H9 (cell line): ENCODE data around the gene CERK. TPM values are rescaled to one million over a fixed set of nuclear protein-coding genes. Genes with fewer than 3 reads are reported as not detected.

Source experiments
- DNase-seq: peaks from one replicate; pipeline ENCODE4 v3.0.0-alpha.2; 2017
- H2AFZ ChIP-seq: one replicate; pipeline ENCODE4 v1.6.1; 2013; ENCODE audit warnings: mild to moderate bottlenecking, low read length, control low read depth, moderate library complexity
- H2AK5ac ChIP-seq: 2 replicates; pipeline ENCODE4 v1.6.1; 2013; ENCODE audit warnings: low read length, control low read depth, mixed read lengths; ENCODE audit not compliant: insufficient read length
- H2BK120ac ChIP-seq: one replicate; pipeline ENCODE4 v1.6.1; 2013; ENCODE audit warnings: low read depth, mild to moderate bottlenecking, low read length, control low read depth, inconsistent platforms; ENCODE audit not compliant: poor library complexity, severe bottlenecking
- H2BK12ac ChIP-seq: 2 replicates; pipeline ENCODE4 v1.6.1; 2013; ENCODE audit warnings: low read length, control low read depth, mixed read lengths, low read depth; ENCODE audit not compliant: insufficient read length
- H2BK15ac ChIP-seq: 2 replicates; pipeline ENCODE4 v1.6.1; 2013; ENCODE audit warnings: low read depth, low read length, control low read depth
- H2BK20ac ChIP-seq: one replicate; pipeline ENCODE4 v1.6.1; 2013; ENCODE audit warnings: low read depth, mild to moderate bottlenecking, low read length, control low read depth, inconsistent platforms; ENCODE audit not compliant: poor library complexity, severe bottlenecking
- H2BK5ac ChIP-seq: 2 replicates; pipeline ENCODE4 v1.6.1; 2013; ENCODE audit warnings: low read length, control low read depth, mixed read lengths; ENCODE audit not compliant: insufficient read length
- H3K14ac ChIP-seq: 2 replicates; pipeline ENCODE4 v1.6.1; 2013; ENCODE audit warnings: low read length, control low read depth; ENCODE audit not compliant: insufficient read depth
- H3K18ac ChIP-seq: 2 replicates; pipeline ENCODE4 v1.6.1; 2013; ENCODE audit warnings: low read depth, mild to moderate bottlenecking, mixed read lengths, low read length, control low read depth; ENCODE audit not compliant: insufficient read length
- H3K23ac ChIP-seq: 2 replicates; pipeline ENCODE4 v1.6.1; 2013; ENCODE audit warnings: low read length, control low read depth, mixed read lengths, low read depth; ENCODE audit not compliant: insufficient read length
- H3K23me2 ChIP-seq: 2 replicates; pipeline ENCODE4 v1.6.1; 2013; ENCODE audit warnings: low read depth, mild to moderate bottlenecking, mixed read lengths, low read length, control low read depth; ENCODE audit not compliant: insufficient read length, poor library complexity, severe bottlenecking
- H3K27ac ChIP-seq: 2 replicates; pipeline ENCODE4 v1.5.1; 2013; ENCODE audit warnings: low read length, control low read depth, mixed read lengths, low read depth; ENCODE audit not compliant: insufficient read length
- H3K27me3 ChIP-seq: 2 replicates; pipeline ENCODE4 v1.6.1; 2013; ENCODE audit warnings: low read length, control low read depth, inconsistent platforms; ENCODE audit not compliant: insufficient read depth
- H3K4ac ChIP-seq: 2 replicates; pipeline ENCODE4 v1.6.1; 2013; ENCODE audit warnings: low read depth, mild to moderate bottlenecking, control low read depth, inconsistent platforms, low read length, moderate library complexity
- H3K4me1 ChIP-seq: 2 replicates; pipeline ENCODE4 v1.6.1; 2013; ENCODE audit warnings: low read length, control low read depth, inconsistent platforms; ENCODE audit not compliant: insufficient read depth
- H3K4me2 ChIP-seq: 2 replicates; pipeline ENCODE4 v1.6.1; 2013; ENCODE audit warnings: low read length, control low read depth, mixed read lengths; ENCODE audit not compliant: insufficient read length, insufficient read depth
- H3K56ac ChIP-seq: 2 replicates; pipeline ENCODE4 v1.6.1; 2013; ENCODE audit warnings: low read depth, mild to moderate bottlenecking, mixed read lengths, low read length, control low read depth; ENCODE audit not compliant: insufficient read length
- H3K79me1 ChIP-seq: 2 replicates; pipeline ENCODE4 v1.6.1; 2013; ENCODE audit warnings: low read depth, mild to moderate bottlenecking, moderate library complexity, low read length, control low read depth, inconsistent platforms; ENCODE audit not compliant: insufficient read depth, poor library complexity, severe bottlenecking
- H3K79me2 ChIP-seq: 2 replicates; pipeline ENCODE4 v1.6.1; 2013; ENCODE audit warnings: low read length, control low read depth, inconsistent platforms; ENCODE audit not compliant: insufficient read depth
- H3K9ac ChIP-seq: 2 replicates; pipeline ENCODE4 v1.6.1; 2013; ENCODE audit warnings: low read length, control low read depth, mixed read lengths; ENCODE audit not compliant: insufficient read length; ENCODE audit errors: extremely low read depth
- H3K9me3 ChIP-seq: one replicate; pipeline ENCODE4 v1.6.1; 2013; ENCODE audit warnings: low read depth, low read length, inconsistent platforms; ENCODE audit not compliant: control insufficient read depth
- H3T11ph ChIP-seq: one replicate; pipeline ENCODE4 v1.6.1; 2013; ENCODE audit warnings: mild to moderate bottlenecking, low read length, control low read depth, inconsistent platforms
- H4K20me1 ChIP-seq: one replicate; pipeline ENCODE4 v1.6.1; 2013; ENCODE audit not compliant: control insufficient read depth, insufficient read length, insufficient read depth
- H4K5ac ChIP-seq: 2 replicates; pipeline ENCODE4 v1.6.1; 2013; ENCODE audit warnings: low read depth, mild to moderate bottlenecking, mixed read lengths, low read length, control low read depth; ENCODE audit not compliant: insufficient read length
- H4K8ac ChIP-seq: replicated peaks from 2 replicates; pipeline ENCODE4 v1.6.1; 2013; ENCODE audit warnings: low read length, control low read depth, mixed read lengths, low read depth; ENCODE audit not compliant: insufficient read length
- H4K91ac ChIP-seq: 2 replicates; pipeline ENCODE4 v1.6.1; 2013; ENCODE audit warnings: low read depth, mild to moderate bottlenecking, moderate library complexity, mixed read lengths, low read length, control low read depth; ENCODE audit not compliant: insufficient read length
- H3K27ac Mint-ChIP-seq, 3 experiments: 2 replicates in 2 of 3; 3 replicates in 1 of 3; pipeline ENCODE4 v1.8.0; 2020 to 2021; ENCODE audit warnings: mixed read lengths in 3 of 3, mild to moderate bottlenecking in 1 of 3, moderate library complexity in 1 of 3
- H3K27me3 Mint-ChIP-seq: 2 replicates; pipeline ENCODE4 v1.8.0; 2021; ENCODE audit warnings: low read depth, mild to moderate bottlenecking, moderate library complexity, mixed read lengths
- H3K36me3 Mint-ChIP-seq, 3 experiments: 2 replicates in 2 of 3; 3 replicates in 1 of 3; pipeline ENCODE4 v1.8.0; 2020 to 2021; ENCODE audit warnings: low read depth in 3 of 3, mixed read lengths in 3 of 3; ENCODE audit not compliant: insufficient read depth in 1 of 3
- H3K4me1 Mint-ChIP-seq, 2 experiments: 2 replicates each; pipeline ENCODE4 v1.8.0; 2020; ENCODE audit warnings: mixed read lengths in 2 of 2
- H3K4me3 Mint-ChIP-seq, 2 experiments: 2 replicates in 1 of 2; 3 replicates in 1 of 2; pipeline ENCODE4 v1.8.0; 2020 to 2021; ENCODE audit warnings: mild to moderate bottlenecking in 2 of 2, mixed read lengths in 2 of 2, moderate library complexity in 1 of 2
- H3K9me3 Mint-ChIP-seq, 2 experiments: 2 replicates in 1 of 2; 3 replicates in 1 of 2; pipeline ENCODE4 v1.8.0; 2020; ENCODE audit warnings: mild to moderate bottlenecking in 2 of 2, mixed read lengths in 2 of 2, moderate library complexity in 1 of 2
- WGBS: extraction: QIAGEN DNeasy Blood & Tissue Kit; methylation state at CpG from one replicate; pipeline ENCODE4 v1.1.7; 2013; ENCODE audit warnings: missing lambda C conversion rate, low lambda C conversion rate, mixed read lengths; ENCODE audit not compliant: insufficient read length; ENCODE audit errors: extremely low coverage; 5-methylcytosine and 5-hydroxymethylcytosine counted together
- total RNA-seq: library from RNA; stranded (reverse); gene quantifications from 2 replicates; pipeline ENCODE4 v1.2.1, GENCODE V29; 2021
- TF ChIP-seq, protein P1 (sequence below): fragments of 200-600 bp; sonication (generic); conservative IDR thresholded peaks from 3 replicates; pipeline ENCODE4 v1.8.0; 2021; ENCODE audit warnings: antibody characterized with exemption, mild to moderate bottlenecking

The CERK gene
- total RNA-seq, 1 experiment from 2014 or later = 47.1 TPM

DNA sequence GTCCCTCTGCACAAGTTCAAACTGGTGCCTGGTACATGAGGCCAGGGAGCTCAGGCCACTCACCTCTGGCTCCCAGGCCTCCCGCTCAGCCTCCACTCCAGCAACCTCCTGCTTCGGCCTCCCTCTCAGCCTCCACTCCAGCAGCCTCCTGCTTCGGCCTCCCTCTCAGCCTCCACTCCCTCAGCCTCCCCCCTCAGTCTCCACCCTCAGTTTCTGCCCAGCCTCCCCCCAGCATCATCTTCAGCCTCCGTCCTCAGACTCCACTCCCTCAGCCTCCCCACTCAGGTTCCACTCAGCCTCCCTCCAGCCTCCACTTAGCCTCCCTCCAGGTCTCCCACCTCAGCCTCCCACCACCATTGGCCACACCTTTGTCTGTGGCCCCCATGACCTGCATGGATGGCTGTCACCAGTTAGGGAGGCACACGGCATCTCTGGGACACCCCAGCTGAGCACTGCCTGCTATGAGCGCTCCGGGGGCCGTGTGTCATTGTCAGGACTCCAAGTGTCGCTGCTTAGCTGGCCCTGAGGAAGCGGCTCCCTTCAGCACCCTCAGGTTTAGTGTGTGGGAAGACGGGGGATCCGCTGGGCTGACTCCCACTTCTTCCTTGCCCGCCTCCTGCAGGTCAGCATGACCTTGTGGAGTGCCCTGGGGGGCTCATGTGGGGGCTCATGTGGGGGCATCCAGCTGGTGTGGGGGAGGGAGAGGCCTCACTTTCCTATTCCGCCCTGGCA is 78.8 kb downstream of the CERK start:
- Histone ChIP-seq H3K18ac (no peak overlapping the region), H4K8ac (no peak overlapping the region), H3K79me2 (no peaks in the 10 kb centered on the region), H4K5ac (no peak overlapping the region), H3K23ac (no peak overlapping the region), H2AK5ac (no peak overlapping the region), H3K4me2 (no peak overlapping the region), H2BK12ac (no peak overlapping the region), H3K9ac (no peak overlapping the region), H3K23me2 (no peaks in the 10 kb centered on the region), H3K4me1 (no peaks in the 10 kb centered on the region), H2BK120ac (no peak overlapping the region), H2BK15ac (no peak overlapping the region), H3T11ph (no peak overlapping the region), H2AFZ (no peak overlapping the region), H3K56ac (no peak overlapping the region), H3K27me3 (no peaks in the 10 kb centered on the region), H2BK5ac (no peak overlapping the region), H3K4ac (no peak overlapping the region), H3K14ac (no peak overlapping the region), H3K9me3 (no peaks in the 10 kb centered on the region), H3K79me1 (no peaks in the 10 kb centered on the region), H4K91ac (no peak overlapping the region), H3K27ac (no peak overlapping the region), H4K20me1 (no peaks in the 10 kb centered on the region), H2BK20ac (no peak overlapping the region)
- peaks cover 7 to 12% of the 10 kb centered on the region in 2 experiments for H3K4me1 Mint-ChIP-seq
- DNase-seq = no peak
- no peaks in the 10 kb centered on the region for H3K36me3 Mint-ChIP-seq
- no CpG with 5 or more reads among the region's 14 CpGs for WGBS
- no peak overlapping the region; a peak in 1 of 7 replicates for H3K27ac Mint-ChIP-seq
- H3K9me3 Mint-ChIP-seq = no peaks in the 10 kb centered on the region; a peak in 1 of 5 replicates
- no peak overlapping the region for H3K4me3 Mint-ChIP-seq
- no peaks in the 10 kb centered on the region for H3K27me3 Mint-ChIP-seq
- TF ChIP-seq, protein P1, sequence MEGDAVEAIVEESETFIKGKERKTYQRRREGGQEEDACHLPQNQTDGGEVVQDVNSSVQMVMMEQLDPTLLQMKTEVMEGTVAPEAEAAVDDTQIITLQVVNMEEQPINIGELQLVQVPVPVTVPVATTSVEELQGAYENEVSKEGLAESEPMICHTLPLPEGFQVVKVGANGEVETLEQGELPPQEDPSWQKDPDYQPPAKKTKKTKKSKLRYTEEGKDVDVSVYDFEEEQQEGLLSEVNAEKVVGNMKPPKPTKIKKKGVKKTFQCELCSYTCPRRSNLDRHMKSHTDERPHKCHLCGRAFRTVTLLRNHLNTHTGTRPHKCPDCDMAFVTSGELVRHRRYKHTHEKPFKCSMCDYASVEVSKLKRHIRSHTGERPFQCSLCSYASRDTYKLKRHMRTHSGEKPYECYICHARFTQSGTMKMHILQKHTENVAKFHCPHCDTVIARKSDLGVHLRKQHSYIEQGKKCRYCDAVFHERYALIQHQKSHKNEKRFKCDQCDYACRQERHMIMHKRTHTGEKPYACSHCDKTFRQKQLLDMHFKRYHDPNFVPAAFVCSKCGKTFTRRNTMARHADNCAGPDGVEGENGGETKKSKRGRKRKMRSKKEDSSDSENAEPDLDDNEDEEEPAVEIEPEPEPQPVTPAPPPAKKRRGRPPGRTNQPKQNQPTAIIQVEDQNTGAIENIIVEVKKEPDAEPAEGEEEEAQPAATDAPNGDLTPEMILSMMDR = no peak
